IPS-NIHi7 (cell line): ENCODE data around the gene ZNF185.

Source experiments
- DNase-seq: peaks from one replicate; pipeline ENCODE4 v3.0.0; 2012; ENCODE audit warnings: mixed read lengths; ENCODE audit errors: extremely low spot score

The ZNF185 gene

DNA sequence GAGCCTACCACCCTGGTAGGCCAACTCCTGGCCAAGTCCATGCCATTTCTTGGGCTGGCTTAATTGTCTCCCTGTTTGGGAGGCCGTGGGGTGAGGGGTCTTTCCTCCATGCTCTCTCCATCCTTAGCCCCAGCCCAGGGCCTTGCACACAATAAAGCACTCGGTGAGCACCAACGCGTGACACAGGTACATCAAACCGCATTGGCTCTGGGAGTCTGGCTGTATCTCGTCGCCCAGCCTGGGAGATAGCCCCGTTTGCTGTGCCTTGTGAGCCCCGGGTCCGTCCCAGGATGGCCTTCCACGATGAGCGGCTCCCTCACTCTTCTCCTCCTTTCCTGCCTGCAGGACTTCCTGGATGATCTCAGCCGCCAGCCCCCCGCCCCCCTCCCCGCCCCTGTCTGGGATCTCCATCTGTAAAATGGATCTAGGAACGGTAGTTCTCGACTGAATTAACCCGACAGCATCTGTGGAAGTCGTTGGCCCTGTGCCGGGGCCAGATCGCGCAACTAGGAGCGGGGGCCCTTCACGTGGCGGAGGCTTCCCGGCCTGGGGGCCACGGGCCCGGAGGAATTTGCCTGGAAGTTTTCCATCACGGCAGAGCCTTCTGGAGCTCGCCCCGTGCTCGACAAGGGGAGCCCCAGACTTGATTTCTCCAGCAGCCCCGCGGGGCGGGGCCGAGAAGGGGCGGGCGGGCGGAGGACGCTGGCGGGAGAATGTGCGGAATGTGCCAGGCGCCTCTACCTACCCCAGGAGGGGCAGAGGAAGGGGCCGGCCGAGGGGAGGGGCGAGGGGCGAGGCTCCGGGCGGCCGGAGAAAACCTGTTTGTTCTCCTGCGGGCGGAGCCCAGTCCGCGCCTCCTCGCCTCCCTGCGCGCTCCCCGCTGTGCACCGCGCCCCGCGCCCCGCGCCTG lies at the start of gene ZNF185:
ZNF185 (plus strand) TSS at position 846 of the 910 bp plus-strand sequence. CDS start 16,423 bp downstream, outside the sequence.
- DNase-seq: peak; percentile 70

DNA sequence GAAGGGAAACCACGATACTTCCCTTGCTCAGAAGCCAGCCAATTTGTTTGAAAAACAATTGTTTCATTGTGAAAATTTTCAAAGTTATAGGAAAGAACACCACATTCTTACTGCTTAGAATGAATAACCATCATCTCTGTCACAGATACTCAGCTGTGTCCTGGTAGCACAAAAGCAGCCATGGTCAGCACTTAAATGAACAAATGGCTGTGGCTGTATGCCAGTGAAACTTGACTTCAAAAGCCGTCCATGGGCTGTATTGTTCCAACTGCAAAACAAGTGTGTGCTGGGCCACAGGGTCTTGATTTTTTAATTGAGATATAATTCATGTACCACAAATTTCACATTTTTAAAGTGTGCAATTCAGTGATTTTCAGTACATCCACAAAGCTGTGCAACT lies 47.4 kb upstream of the ZNF185 start:
- DNase-seq: no peak

DNA sequence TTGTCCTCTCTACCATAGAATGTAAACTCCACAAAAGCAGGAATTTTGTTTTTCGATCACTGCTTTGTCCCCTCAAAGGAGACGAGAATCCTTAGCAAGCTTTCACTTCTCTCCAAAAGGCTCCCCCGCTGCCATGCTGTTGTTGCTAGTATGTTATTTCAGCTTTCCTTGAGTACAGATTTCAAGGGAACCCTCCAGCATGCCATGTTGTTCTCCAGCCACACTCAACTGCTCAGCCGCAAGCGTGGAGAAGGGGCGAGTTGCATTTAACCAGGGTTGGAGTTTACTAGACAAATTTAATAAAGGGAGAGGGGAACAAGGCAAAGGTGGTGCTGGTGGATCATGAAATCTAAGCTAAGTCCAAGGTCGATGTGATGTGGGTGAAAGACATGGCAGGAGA lies 43.9 kb upstream of the ZNF185 start:
- DNase-seq: no peak

DNA sequence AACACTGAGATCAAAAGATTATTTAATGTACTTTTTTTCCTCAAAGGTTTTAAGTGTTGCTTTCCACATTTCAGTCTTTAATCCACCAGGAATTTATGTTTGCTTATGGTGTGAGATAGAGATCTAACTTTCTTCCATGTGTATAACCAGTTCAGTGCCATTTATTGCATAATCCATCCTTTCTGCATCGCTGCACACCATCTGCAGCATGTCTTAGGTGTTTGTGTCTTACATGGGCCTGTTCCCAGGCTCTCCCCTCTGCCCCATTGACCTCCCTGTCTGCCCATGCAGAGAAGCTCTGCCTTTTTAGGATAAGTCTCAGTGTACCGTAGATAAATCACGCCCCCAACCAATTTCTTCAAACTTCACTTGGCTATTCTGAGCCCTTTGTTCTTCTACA lies 36.8 kb upstream of the ZNF185 start:
- DNase-seq: no peak

DNA sequence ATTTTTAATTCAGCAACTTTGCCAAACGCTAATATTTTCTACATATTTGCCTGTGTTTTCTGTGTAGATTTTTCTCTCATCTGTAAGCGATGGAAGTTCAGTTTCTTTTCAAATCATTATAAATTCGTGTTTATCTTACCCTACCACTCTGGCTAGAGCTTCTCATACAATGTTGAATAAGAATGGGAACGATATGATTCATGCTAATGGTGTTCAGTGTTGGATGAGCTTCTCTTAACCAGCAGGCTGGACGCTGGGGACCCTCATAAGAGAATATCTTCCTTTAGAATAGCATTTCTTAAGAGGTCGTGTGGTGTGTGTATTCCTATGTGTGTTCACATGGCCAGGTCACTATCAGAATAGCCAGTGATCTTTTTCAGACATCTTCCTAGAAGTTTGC lies 36.0 kb upstream of the ZNF185 start:
- no peak for DNase-seq

DNA sequence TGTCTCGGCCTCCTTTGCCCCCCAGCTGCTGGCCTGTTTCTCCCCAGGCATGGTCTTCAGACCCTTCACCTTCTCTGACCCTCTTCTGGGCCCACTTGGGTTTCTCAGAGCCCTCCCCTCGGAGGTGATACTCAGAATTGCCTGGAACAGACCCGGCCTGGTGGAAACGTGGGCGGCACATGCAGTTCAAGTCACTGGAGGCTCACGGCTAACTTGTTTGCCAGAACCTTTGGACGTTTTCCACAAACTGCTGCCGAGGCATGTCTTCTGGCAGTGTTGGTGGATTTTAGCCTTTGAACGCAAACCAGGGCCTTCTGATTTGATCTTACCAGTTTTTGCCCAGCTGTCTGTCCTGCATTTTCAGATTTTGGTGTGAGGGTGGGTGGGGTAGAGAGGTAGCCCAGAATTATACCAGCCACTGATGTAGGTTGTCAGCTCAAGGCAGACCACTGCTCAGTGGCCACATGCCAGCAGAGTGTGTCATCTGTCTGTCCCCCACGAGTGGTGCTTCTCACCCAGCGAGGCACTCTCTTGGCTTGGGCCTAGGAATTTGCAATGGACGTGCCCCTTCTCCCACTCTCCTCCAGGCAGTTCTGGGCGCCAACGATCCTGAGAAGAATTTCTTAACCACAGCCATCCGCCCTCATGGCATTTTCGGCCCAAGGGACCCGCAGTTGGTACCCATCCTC lies 32.5 kb upstream of the ZNF185 start:
- no peak for DNase-seq

DNA sequence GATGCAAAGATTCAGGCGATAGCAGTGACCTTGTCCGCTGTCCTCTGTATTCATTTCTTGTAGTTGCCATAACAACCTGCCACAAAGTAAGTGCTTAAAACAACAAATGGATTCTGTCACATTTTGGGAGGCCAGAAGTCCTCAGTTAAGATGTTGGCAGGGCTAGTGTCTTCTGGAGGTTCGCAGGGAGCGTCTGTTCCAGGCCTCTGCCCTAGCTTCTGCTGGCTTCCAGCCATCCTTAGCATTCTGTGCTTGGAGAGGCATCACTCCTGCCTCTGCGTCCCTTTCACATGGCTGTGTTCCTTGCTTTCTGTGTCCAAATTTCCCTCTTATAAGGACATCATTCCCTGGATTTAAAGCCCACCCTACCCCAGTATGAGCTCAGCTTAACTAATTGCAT lies 31.5 kb upstream of the ZNF185 start:
- DNase-seq: no peak

DNA sequence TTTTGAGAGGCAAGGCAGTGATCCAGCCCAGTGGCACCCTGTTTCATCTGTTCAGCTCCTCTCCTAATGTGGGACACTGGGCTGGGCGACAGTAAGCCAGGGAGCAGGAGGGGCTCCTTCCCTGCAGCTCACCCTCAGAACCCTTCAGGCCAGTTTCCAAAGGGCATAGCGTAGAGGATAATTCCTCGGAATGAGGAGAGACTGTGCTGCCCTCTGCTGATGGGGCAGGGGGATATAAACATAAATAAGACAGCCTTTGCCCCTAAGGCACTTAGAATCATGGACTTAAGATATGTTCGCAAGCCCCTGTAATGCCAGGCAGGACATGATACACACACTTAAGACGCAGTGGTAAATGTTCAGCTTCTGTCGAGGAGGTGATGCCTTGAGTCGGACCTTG lies 27.9 kb upstream of the ZNF185 start:
- peak; percentile 27 for DNase-seq

DNA sequence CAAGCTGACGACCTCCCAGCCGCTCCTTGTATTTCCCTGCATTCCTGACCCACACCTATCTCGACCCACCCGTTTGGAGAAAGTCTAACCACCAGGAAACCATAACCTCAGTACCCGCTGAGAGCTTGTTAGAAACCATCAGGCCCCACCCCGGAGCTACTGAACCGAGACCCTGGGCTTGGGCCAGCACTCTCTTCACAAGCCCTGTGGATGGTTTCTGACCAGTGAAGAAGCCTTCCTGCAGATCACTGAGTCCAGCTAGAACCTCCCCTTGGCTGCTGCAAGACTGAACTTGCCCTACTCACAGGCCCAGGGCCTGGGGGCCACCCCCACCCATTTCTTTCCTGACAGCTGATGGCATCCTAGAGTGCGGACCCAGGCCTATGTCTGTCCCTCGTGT lies 26.6 kb upstream of the ZNF185 start:
- DNase-seq: no peak

DNA sequence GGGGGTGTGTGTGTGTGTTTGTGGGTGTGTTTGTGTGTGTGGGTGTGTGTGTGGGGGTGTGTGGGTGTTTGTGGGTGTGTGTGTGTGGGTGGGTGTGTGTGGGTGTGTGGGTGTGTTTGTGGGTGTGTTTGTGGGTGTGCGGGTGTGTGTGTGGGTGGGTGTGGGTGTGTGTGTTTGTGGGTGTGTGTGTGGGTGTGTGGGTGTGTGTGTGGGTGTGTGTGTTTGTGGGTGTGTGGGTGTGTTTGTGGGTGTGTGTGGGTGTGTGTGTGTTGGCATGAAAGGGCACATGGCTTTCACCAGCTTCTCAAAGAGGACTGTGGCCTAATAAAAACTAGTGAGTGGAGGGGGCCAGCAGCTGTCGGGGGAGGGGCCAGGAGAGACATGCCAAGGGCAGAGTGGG lies 25.3 kb upstream of the ZNF185 start:
- no peak for DNase-seq

DNA sequence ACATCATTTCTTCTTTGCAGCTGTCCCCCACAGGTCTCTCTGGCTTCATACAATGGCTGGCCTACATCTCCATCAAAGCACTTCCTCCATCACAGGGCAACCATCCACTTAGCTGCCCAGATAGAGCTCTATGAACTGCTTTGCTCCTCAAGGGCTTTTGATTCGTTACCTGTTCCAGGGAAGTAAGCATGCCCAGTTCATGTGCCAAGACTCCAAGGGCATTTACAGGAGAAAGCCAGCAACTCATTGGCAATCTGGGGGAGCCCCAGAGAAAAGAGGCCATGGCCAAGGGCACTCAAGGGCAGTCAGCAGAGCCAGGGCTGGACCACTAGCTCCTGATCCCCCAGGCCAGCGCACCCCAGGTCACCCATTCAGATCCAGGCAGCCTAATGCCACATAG lies 24.5 kb upstream of the ZNF185 start:
- DNase-seq: no peak

DNA sequence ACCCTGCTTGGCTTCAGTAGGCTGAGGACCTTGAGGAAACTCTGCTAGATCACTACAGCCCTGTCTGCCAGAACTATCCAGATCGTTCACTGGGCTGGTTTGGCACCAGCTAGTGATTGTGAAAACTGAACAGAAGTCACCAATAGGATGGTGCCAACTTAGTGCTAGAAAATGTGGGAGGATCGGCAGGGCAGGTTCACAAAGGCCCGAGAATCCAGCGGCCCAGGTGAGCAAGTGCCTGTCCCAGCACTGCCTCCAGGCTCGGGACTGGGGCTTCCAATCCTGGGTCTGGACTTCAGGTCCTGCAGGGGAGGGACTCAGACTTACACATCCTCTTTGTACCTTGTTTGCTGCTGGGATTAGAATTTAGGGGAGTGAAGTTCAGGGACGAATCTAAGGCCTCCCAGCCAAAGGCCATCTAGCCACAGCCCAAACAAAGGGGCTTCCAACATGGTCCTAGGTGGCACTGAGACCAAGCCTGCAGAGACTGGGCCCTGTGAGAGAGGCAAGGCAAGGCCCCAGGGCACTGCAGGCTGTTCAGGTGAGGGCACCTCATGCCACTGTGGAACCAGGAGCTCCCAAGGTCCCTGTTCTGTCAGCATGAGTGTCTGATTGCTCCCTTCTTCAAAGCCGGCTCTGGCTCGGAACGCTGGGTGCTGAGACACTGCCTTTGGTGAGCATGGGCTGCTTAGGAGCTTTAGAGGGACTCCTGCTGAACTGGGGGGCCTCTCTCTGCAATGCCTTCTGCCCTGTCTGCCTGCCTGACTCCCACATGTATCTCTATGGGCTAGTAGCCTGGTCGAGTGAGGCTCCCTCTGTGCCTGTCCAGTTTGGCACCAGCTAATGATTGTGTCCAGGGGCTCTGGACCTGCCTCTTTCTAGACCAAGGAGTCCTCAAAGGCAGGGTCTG lies 20.7 kb upstream of the ZNF185 start:
- DNase-seq: no peak

DNA sequence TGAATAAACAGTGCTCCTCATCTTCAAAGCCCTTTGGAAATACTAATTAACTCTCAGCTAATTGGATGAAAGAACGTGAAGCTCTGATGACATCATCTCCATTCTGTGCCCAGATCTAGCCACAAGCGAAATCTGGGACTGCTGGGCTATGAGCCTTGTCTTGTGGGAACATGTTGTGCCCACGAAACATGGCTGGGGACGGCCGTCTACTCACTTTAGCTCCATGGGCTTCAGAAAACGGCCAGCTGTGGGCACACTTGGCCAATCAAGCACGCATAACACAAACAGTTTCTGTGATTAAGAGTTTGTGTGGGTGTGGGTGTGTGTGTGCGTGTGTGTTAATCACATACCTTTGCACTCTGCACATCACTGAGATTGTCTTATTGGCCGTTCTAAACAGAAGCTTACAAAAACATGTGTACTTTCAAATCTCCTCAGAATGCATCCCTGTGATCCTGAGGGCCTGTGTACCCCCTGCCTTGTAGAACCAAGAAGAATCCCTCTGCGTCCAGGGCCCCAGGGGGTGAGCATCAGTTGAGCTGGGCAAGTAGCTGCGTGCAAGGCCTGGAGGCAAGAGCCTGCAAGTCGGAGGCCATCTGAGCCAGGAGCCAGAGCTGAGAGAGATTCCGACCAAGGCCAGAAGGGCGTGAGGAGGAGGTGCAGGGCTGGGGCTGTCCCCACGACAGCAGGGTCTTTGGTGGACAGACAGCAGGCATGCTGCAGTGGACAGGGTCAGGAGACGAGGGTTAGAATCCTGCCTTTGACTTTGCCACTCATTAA lies 18.7 kb upstream of the ZNF185 start:
- no peak for DNase-seq

DNA sequence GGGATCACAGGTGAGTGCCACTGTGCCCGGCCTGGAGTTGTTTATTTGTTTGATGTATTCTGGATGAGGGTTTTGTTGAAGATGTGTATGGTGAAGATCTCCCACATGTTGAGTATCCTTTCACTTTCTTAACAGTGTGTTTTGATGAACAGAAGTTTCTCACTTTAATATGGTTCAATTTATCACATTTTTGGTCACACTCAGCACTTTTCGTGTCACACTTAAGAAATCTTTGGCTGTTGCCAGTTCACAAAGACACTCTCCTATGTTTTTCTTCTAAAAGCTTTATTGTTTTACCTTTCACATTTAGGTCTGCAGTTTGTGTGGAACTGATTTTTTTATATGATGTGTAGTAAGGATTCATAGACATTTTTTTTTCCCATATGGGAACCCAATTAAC lies 16.6 kb upstream of the ZNF185 start:
- no peak for DNase-seq

DNA sequence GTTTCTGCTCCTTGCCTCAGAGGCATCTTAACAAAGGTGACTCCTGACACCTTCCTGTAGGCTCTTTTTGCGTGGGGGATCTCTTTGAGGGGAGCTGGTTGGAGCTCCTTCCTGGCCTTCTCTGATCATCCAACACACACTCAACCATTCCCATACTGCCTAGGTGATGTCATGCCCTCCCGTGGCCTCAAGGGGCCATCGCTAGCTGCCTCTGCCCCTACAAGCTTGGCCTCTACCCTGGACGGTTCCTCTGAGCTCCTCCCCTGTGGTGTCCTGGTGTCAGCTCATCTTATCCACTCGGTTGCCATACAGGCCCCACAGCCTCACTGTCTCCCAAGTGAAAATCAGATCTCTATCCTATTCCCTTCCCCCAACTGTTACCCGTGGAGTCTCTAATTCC lies 13.7 kb upstream of the ZNF185 start:
- DNase-seq: peak; percentile 40

DNA sequence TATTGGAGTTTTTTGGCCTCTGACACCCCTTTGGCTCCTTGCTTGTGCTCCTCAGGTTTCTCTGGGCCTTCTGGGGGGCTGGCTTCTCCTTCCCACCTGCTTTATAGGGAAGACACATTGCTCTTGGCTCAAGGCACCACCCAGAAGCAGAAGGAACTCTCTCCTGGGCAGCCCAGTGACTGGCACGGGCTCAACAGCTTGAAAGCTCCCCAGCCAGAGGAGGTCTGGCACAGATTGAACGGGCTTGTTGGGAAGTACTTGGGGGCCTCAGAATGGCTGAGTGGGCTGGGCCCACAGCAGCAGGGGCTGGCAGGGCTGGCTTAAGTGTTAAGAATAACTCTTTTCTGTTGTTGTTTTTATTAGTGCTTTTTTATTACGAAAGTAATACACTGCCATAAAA lies 11.2 kb upstream of the ZNF185 start:
- no peak for DNase-seq

DNA sequence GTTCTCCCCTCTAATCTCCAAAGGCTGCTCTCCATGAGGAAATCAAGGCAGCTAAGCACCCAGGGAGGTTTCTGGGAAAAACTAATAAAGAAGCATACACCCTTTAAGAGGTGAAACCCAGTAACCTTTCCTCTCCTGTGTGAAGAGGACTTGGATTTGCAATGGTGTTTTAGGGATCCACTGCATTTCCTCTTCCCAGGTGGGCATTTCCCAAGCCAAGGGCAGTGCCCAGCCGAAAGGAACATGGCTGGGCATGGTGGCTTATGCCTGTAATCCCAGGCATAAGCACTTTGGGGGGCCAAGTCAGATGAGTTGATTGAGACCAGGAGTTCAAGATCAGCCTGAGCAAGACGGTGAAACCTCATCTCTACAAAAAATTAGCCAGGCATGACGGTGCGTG lies 5.4 kb upstream of the ZNF185 start:
- DNase-seq: no peak

DNA sequence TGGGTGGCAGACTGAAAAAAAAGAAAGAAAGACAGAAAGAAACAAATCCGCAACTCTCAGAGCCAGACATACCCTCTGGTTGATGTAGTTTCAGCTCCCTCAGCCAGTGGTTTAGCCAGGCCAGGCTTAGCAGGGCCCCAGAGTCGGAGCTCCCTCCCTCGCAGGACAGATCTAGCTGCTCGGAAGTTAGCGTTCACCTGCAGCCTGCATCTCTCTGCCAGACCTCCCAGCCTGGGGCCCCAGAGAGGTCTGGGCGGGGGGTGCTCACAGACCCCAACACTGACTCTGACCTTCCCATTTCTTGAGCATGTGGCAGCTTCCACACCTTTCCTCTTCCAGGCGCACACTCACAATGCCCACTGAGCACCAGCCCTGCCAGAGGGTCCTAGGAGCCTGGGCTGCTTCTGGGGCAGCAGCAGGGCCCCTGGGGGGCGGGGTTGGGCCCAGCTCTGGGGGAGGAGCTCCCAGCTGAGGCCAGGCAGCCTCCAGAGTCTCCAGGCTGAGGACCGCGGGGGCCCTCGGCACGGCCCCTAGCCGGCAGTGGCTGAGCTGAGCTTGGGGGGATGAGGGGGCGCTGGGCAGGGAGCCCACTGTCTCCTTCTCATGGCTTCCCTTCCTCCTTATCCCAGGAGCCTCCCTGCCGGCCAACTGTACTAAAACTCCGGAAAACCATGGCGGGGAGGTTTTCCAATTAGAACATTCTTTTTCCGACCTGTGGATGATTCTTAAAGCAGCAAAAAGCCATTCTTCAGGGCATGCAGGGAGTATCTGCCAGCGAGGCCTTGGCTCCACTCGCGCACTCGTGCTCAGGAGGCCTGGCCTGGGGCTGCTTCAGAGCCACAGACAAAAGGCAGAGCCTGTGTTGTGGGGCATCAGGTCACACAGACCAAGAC lies 4.6 kb upstream of the ZNF185 start:
- DNase-seq: no peak

DNA sequence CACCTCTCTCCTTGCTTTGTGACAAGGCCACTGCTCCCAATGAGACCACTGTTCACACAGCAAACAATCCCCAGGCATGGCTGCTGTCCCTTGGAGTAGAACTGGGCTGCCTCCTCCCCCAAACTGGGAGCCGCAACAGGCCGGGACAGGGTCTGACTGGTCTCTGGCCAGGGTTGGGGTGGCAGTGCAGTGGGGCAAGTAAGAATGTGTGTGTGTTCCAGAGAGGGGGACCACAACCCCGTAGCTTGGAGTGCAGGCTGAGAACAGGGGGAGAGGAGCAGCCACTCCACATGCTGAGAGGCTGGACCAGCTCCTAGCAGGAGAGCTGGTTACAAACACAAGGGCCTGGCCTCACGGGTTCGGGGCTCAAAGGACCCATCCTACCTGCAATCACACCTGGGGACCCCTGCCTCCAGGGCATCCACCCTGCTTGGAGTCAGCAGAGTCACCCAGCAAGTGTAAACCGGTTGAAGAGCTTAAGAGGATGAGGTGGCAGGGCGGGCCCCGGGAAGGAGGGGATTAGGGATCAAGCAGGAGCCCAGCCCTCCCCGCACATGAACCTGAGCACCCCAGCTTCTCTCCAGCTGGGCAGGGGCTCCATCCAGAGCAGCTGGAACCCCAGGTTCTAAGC lies 3.8 kb upstream of the ZNF185 start:
- no peak for DNase-seq

DNA sequence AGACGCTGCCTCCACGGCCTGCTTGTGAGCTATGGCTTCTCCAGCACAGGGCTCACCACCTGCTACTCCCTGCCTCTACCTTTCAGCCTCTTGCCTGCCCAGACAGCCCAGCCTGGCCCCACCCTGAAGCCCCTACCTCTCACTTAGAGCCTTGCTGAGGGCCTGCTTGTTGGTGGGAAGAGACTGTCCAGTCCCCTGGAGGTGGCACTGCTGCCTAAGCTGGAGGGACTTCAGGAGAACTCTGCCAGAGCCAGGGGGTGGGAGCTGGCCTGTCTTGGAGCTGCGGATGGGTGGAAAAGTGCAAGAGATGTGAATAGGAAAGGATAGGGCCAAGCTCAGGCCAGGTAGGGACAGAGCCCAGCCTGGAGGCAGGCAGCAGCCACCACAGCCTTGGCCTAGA lies 2.7 kb upstream of the ZNF185 start:
- DNase-seq: no peak
